Effector CD8-positive, alpha-beta T cell (primary cell): ENCODE measurements around the gene ABHD13.
"Not testable (repeated sequence)": the region's sequence is repeated elsewhere in the genome, so short reads cannot be mapped to it uniquely, and the experiment has no call there.

ENCODE experiments used
- DNase-seq: peaks from one replicate; lab custom pipeline; 2025; lab: John Stamatoyannopoulos, UW

ABHD13 gene

GRCh38 chr13:108223687-108224503 is 5.7 kb downstream of the ABHD13 start:
- no peak for DNase-seq

- DNase-seq = no peak
Observed at GRCh38 chr13:108225440-108225839, 7.2 kb downstream of the ABHD13 start.

GRCh38 chr13:108226184-108226583 is 8.0 kb downstream of the ABHD13 start:
- DNase-seq = no peak

- no peak for DNase-seq
Observed at GRCh38 chr13:108227651-108228272, 9.6 kb downstream of the ABHD13 start.

- DNase-seq = no peak
Observed at GRCh38 chr13:108230377-108230776, 12.2 kb downstream of the ABHD13 start.

- DNase-seq = no peak
Observed at GRCh38 chr13:108249150-108249549, 31.0 kb downstream of the ABHD13 start.

- no peak for DNase-seq
Observed at GRCh38 chr13:108257248-108257647, 39.1 kb downstream of the ABHD13 start.

GRCh38 chr13:108263621-108264355 is 45.6 kb downstream of the ABHD13 start:
- no peak for DNase-seq

- DNase-seq = no peak
Observed at GRCh38 chr13:108266321-108266990, 48.3 kb downstream of the ABHD13 start.

- DNase-seq = no peak
Observed at GRCh38 chr13:108267347-108267746, 49.2 kb downstream of the ABHD13 start.

GRCh38 chr13:108267855-108268254 is 49.7 kb downstream of the ABHD13 start:
- not testable (repeated sequence) for DNase-seq

- DNase-seq = no peak
Observed at GRCh38 chr13:108268466-108269112, 50.4 kb downstream of the ABHD13 start.

- DNase-seq = no peak
Observed at GRCh38 chr13:108269601-108270328, 51.6 kb downstream of the ABHD13 start, which contains the start of gene TNFSF13B. Gene TNFSF13B, plus strand, starts transcription at chr13:108269718. Its CDS starts 178 bp downstream, at chr13:108269896.

- DNase-seq = no peak
Observed at GRCh38 chr13:108270442-108270841, 52.2 kb downstream of the ABHD13 start.

- no peak for DNase-seq
Observed at GRCh38 chr13:108272333-108272732, 54.1 kb downstream of the ABHD13 start.

GRCh38 chr13:108273429-108274118 is 55.4 kb downstream of the ABHD13 start:
- no peak for DNase-seq

GRCh38 chr13:108274718-108275117 is 56.5 kb downstream of the ABHD13 start:
- DNase-seq = no peak

- DNase-seq = no peak
Observed at GRCh38 chr13:108276060-108276459, 57.9 kb downstream of the ABHD13 start.

- DNase-seq = no peak
Observed at GRCh38 chr13:108278466-108278865, 60.3 kb downstream of the ABHD13 start.

- DNase-seq = no peak
Observed at GRCh38 chr13:108281901-108282300, 63.7 kb downstream of the ABHD13 start.
